Endothelial cell of hepatic sinusoid (primary cell): Measurements from ENCODE around the gene PPP1R17.

Experiments used
- in situ Hi-C: cut with HindIII; loops from 2 replicates; pipeline ENCODE4 v1.10.0; 2017; ENCODE audit warnings: low sequenced_read_pairs

PPP1R17 gene

DNA sequence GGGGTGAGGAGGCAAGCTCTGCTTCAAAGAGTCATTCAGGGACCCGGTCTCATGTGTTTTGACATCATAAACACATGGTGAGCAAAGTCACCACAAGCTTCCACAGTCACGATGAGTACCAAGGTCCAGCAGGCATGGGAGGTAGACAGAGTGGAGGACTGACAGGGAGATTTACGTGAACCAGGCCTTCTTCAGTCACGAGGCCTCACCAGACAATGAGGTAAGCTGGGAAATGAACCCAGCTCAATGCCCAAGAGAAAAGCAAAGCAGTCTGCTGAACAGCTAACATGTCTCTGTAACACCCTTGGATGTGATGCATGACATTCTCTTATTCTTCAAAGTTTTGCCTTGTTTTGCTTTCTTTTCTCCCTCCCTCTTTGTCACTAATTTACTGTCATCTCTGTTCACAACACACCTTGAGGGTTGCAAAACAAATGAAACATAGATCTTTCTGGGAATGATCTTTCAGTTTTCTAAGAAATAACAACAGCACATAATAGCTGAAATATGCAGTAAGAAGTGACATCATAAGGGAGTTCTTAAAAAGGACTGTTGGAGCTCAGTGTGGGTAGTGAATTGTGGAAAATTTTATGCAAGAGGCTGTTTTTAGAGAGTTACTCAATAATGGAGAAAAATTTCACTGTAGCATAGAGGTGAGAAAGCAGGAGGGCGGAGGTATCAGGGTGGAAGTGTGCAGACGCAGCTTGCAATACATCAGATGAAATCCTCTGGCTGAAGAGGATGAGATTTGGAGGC lies 9.0 kb downstream of the PPP1R17 start:
- in situ Hi-C loops, result no loop called here

DNA sequence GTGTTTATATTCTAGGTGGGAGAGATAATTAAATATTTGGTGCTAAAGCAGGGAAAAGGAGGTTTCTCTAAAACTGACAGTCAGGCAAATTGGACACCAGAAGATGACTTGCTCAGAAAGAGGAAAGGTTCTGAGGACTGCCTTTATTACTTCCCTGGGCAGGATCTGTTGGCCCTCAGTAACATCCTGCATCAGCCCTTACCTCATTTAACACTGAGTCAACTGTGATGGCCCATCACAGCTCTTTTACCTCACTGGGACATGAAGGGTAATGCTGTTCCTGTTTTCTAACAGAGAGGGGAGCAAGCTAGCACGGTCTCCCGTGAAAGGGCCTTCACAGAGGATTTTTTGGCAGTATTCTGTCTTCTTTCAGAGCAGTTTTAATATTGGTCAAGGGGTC lies 12.0 kb downstream of the PPP1R17 start:
- in situ Hi-C loops, result no loop called here

- in situ Hi-C loops, result no loop called here
These were observed 15.3 kb downstream of the PPP1R17 start for GRCh38 chr7:31702354-31702753.

DNA sequence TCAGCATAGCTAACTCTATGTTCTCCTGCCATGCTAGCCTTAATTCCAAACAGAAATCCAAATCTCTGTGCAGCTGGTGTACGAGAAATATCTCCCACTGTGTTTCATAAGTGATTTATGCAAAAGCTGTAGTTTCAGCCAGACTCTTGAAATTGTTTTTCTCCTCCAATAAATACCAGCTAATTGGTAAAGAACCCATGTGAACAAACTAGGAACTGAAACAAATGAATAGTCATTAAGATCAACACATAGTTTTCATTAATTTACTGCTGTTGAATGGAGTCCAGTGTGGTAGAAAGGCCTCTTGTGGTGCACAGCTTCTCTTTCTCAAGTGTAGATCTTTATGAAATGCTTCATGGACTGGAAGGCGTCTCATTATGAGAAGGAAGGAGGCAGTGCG lies 18.4 kb downstream of the PPP1R17 start:
- in situ Hi-C loops, result no loop called here

- in situ Hi-C loops, result no loop called here
These were observed 20.1 kb downstream of the PPP1R17 start for GRCh38 chr7:31707089-31707488.

DNA sequence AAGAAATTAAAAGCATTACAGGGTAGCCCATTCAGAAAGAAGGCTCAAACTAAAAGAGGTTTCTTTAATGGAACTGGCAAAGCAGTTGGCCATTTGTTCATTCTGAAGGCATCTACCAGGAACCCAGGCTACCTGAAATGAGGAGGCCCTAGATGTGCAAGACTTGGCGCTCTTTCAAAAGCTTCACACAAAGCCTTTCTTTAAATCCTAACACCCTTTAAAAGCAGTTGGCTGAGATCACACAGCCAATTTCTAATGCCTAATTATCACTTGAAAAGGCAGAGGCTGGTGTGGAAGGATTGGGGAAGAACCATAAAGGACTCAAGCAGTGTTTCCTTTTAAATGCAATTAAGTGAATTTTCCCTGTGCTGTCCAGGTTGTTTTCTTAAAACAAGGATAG lies 23.2 kb downstream of the PPP1R17 start:
- in situ Hi-C loops, result no loop called here

GRCh38 chr7:31716355-31716754 lies 29.3 kb downstream of the PPP1R17 start:
- in situ Hi-C loops, result no loop called here

GRCh38 chr7:31720366-31720765 lies 33.4 kb downstream of the PPP1R17 start:
- in situ Hi-C loops, result no loop called here

DNA sequence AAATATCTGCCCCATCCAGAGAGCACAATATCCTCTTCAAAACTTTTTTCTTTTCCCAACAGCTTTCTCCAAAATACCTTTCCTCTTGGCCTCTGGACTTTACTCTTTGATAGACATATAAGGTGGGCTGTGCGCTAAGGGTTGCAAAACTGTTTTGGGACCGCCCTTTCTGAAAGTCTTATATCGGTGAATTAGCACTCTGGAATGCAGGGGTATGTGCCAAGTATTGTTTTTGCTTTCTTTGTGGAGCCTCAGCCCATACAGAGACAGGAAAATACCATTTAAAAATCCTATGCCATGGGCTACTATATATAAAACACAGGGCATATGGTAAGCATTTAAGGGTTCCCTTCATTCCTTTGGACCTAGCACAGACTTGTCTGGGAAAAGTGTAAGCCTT lies 37.7 kb downstream of the PPP1R17 start:
- in situ Hi-C loops, result no loop called here

GRCh38 chr7:31729195-31729804 lies 42.3 kb downstream of the PPP1R17 start:
- in situ Hi-C loops, result no loop called here

DNA sequence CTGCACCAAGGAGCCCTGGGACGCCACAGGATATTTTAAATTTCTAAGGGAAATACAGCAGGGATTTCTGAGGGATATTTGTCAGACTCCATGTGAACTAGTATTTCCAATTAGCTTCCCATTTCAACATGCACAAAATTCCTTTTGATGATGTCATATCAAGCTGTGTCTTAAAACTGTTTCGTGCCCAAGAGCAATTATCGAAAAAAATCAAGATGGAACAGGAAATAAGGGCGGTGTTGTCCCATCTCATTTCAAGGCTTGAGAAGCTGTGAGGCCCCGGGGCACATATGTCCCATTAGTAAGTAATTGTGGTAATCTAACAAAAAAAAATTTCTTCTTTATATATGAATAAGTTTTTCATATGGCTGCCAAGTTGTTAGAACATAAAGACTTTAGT lies 47.4 kb downstream of the PPP1R17 start:
- in situ Hi-C loops, result no loop called here

DNA sequence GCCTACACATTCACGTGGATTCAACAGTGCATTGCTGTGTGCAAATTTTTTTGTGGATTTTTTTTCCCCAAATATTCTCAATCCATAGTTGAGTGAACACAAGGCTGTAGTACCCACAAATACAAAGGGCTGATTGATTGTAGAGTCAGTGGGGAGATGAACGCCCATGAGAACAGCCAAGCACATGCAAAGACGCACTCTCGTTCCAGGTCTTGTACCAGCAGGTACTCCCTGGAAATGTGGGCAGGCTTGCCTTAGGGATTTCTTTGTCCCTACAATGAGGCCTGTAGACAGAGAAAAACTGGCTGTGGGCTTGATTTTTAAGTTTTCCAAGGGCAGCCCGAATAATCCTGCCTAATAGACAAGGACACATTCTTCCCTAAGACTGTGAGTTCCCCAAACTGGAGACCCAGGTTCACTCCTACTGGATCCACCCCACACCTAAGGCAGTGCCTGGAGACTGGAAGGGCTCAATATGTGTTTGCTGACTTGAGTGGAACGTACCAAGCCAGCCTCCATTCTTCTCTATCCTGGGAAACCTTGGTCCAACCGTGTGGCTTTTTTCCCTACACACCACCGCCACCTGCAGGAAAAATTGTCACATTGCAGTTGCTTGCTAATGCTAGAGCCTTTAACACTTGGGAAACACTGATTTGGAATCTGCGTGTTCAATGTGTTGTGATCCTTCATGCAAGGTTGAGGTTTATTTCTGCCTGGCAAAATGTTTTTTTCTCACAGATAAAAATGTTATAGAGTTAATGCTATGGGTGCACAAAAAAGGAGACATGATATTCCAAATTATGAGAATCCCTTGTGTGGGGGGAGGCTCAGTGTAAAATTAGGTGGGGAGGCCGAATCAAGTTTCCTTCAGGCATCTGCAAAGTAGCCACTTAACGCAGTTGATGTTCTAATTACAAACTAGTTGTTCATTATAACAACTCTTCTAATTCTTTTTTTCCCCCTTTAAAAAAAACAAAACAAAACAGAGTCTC lies 49.3 kb downstream of the PPP1R17 start:
- in situ Hi-C loops, result no loop called here

DNA sequence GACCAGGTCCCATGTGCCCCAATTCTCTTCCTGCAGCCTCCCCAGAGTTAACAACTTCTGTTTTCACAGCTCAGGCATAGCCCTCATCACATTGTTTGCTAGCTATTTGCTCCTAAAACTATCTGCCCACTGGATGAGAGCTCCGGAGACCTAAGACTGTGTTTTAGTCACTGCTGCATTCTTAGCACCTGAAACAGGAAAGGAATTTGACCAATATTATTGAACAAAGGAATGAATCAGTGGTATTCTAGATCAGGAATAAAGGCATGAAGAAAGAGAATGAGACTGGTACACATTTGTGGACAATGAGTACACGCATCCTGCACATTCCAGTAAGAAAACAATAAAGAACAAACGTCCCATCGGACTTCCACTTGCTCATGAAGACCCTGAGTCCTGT lies 54.8 kb downstream of the PPP1R17 start:
- in situ Hi-C loops, result loop anchor here (5.0 kb wide), 1 partner anchor 465 kb away; no protein-coding TSS in a partner anchor

- in situ Hi-C loops, result loop anchor here (5.0 kb wide), 1 partner anchor 463 kb away; no protein-coding TSS in a partner anchor
These were observed 57.4 kb downstream of the PPP1R17 start for GRCh38 chr7:31744294-31744874.

GRCh38 chr7:31747553-31747952 lies 60.5 kb downstream of the PPP1R17 start:
- in situ Hi-C loops, result no loop called here

DNA sequence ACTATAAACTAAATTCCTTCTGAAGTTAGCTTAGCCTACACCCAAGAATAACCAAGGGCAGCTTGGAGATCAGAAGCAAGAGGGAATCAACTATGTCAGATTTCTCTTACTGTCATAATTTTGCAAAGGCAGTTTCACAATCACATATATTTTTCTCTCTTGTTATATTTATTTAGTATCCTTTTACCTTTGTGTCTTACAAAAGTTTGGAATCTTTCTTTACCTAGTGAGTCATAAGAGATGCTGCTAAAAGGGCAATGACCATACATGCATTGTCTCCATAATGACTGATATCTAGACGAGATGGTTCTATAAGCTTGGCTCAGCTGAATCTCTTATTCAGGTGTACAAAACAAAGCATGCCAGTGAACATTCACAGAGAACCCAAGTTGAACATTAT lies 61.1 kb downstream of the PPP1R17 start:
- in situ Hi-C loops, result no loop called here

DNA sequence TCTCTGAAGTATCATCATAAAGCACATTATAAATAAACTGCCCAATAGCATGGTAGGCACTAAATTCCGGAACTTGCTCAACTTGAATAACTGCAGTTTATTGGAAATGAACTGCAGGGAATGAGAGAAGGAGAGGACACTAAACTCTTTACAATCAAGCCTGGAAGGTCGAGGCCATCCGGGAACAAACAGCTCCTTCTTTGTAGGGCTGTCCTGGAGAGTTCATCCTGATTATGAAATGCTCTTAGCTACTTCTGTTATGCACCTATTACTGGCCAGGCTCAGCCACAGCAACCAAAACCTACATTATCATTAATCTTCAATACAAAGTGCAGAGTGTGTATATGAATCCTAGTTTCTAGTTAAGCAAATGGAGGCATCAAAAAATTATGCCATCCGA lies 64.7 kb downstream of the PPP1R17 start:
- in situ Hi-C loops, result no loop called here
